ENCODE measurements around the gene FHOD3.

GRCh38 chr18:36334798-36335197 is 37.3 kb downstream of the FHOD3 start:
- TF ChIP-seq CTCF (IDR thresholded peaks at IDR 0.05; ENCODE audit: low read depth, low read length, missing input control) (no peak), MAX (IDR thresholded peaks at IDR 0.05) (no peak), TAF1 (conservative IDR thresholded peaks at IDR 0.05) (no peak), REST (IDR thresholded peaks at IDR 0.05) (no peak), SP1 (IDR thresholded peaks at IDR 0.05) (no peak), RXRA (IDR thresholded peaks at IDR 0.05) (no peak), RAD21 (IDR thresholded peaks at IDR 0.05) (no peak), JUND (IDR thresholded peaks at IDR 0.05) (no peak)
